NCI-H128 (cell line): ENCODE data around the gene SFT2D3.

ENCODE experiments used
- DNase-seq: peaks from one replicate; lab custom pipeline; 2025; ENCODE audit not compliant: unreplicated experiment; lab: John Stamatoyannopoulos, UW

Gene SFT2D3

DNA sequence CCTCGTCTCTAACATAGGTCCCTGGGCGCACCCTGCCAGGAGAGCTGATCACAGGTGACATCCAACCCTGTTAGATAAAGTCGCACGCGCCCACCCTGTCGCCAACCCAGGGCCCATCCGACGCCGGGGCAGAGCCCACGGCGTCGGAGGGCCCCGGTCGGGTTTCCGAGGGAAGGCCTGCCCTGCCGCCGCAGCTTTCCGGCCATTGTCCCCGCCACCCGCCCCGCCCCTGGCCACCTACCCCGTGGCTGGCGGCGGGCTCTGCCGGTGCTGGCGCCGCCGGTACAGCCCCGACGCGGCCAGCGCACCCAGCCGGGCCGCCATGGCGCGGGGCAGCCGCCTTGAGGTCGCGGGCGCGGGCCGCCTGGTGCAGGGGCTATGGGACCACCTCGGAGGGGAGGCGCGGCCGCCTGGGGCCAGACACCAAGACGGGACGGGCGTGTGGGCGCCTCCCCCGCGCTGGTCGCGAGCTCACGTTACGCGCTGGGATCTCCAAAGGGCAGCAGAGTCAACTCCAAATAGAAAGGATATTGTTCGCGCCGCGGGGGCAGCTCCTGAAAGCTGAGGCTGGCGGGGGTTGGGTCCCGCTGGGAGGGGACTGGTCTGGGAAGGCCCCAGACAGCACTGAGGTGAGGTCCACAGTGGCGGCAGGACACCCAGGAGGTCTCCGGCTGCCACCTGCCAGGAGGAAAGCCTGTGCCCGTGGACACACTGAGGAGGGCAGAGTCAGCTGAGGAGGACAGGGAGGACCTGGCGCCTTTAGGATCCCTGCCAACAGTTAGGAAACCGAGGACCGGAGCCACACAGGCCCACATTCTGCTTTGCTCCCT, 37.0 kb upstream of the SFT2D3 start:
- no peak for DNase-seq

DNA sequence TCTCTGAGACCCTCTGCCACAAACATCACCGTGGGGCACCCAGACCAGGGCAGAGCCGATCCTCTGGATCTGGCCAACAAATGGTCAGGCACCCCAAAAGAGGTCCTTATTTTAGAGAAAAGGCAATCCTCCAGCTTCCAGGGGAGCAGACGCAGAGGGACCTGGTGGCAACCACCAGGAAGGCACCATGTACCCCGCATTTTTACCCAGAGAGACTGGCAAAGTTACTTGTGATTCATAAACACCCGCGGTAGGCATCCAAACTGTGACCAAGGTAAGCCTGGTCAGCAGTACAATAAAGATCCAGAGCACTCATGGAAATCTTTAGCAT, 36.4 kb upstream of the SFT2D3 start:
- no peak for DNase-seq

DNA sequence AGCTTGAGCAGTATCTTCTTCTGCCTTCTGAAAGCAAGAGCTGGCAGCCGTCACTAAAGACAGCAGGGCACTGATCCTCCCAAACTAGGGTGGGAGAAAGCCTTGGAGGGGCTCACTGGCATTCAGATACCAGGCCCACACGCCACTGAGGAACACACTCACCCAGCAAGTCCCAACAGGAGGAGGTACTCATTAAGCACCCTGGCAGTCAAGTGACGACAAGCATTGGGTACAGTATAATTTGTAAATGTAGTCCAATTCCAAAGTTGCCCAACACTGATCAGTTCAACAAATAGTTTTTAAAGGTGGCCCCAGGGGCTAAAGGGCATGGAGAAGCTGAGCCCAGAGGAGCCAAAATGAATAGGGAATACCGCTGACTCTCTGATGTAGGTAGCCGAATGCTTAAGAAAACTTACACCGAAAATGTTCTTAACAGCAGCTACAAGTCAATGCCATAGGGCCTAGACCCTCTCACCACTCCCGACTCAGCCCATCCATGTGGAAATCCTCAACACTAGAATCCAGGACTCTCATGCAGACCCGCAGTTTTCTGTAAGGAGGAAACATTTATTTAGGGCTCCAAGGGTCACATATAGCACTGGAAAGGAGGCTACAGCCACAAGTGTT, 35.9 kb upstream of the SFT2D3 start:
- DNase-seq, result no peak

DNA sequence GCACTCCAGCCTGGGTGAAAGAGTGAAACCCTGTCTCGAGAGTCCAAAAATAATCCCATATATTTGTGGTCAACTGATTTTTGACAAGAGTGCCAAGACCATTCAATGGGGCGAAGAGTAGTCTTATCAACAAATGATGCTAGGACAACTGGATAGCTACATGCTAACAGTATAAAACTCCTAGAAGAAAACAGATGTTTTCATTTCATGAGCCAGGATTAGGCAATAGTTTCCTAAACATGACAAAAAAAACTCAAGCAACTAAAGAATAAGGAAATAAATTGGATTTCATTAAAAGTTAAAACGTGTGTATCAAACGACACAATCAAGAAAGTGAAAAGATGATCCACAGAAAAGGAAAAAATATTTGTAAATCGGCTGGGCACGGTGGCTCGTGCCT, 32.2 kb upstream of the SFT2D3 start:
- DNase-seq, result no peak

DNA sequence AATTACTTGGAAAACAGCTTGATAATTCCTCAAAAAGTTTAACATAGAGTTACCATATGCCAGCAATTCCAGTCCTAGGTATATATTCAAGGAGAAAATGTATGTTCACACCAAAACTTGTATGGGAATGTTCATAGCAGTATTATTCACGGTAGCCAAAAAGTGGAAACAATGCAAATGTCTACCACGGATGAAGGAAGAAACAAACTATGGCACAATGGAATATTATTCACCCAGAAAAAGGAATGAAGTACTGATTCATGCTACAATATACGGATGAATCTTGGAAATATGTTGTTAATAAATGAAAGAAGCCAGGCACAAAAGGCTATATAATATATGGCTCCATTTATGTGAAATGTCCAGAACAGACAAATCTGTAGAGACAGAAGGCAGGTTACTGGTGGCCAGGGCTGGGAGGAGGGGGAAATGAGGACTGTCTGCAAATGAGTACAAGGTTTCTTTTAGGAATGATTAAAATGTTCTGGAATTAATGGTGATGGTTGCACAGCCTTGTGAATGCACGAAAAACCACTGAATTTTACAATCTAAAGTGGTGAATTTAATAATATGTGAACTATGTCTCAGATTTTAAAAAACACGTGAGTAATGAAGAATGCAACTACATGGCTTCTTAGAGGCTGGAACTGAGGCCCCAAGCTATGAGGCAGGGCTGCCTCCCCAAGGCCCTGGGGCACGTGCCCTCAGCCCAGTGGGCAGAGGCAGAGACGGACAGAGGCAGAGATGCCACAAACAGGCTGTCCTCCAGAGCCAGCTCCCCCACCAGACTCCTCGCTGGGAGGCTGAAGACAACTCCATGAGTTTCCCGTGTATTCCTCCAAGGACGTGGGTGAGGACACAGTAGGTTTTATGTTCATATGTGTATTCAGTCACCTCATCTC, 31.0 kb upstream of the SFT2D3 start:
- DNase-seq, result no peak

DNA sequence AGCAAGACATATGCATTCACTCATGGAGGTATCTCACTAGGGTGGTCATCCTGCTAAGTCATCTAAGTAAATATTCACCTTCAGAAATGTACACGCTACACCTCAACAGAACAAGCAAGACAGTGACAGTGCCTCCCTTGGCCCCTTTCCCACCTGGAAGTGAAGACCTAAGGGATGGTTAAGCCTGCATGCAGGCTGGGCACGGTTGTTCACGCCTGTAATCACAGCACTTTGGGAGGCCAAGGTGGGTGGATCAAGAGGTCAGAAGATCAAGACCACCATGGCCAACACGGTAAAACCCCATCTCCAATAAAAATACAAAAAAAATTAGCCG, 30.4 kb upstream of the SFT2D3 start:
- no peak for DNase-seq

DNA sequence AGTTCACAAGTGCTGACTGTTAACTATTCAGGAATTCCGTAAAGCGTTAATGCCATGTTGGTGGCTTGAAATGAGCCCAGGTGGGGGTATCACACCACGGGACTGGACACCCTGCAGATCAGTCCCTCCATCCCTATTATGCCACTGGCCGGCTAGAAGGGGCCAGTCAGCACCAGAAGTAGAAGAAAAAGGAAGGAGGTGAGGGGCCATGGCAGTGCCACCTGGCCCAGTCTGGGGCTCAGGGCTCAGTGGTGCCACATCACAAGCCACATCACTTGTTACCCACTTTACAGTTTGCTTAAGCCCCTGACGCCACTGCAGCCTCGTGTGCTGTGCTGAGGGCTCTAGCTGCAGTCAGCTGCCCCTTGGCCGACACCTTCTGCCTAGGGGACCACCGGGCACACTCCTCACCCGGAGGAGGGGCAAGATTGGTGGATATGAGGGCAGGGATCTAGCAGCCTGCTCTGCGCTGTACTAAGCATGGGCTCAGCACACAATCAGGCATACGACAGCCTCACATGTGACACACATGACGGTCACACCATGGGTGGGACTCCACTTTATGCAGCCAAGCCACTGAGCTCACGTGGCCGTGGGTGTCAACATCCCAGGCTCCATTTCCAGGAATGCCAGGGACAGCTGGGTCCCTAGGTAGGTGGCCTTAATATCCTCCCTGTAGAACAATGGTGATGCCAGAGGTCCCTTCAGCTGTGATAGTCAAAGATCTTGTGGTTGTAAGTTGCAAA, 29.6 kb upstream of the SFT2D3 start:
- DNase-seq, result no peak

DNA sequence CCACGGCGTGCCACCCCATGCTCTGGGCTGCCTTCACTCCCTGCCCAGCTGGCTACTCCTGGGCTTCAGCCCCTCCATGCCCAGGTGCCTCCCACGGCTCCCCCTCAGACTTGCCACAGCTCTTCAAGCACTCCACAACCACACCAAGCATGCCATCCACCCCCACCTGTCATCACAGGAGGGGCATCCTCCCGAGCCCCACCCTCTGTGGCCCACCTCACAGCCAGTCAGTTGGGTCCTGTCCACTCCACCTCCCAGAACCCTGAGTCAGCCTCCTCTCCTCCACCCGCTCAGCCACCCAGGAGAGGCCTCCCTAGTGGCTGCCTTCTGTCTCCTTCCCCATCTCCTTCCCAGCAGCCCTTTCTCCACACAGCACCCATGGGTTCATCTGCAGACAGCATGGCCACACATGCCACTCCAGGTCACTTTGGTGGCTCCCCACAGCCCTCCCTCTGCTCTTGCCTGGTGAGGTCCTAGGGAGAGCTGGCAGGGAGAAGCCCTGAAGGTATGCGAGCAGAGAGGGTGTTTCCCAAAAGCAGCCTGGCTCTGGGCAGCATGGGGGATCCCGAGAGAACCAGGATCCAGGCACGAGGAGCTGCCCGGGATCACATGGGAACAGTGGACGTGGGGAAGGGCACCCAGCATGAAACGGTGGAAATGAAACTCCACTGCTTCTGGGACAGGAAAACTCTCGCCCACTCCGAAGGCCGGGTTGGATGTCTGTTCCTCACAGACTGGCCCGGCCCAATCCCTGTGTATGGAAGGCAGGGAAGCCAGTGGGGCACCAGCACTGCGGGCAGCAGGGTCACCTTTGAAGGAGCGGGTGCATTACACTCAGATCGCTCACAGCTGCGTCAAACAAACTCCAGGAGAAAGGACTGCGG, 28.7 kb upstream of the SFT2D3 start:
- no peak for DNase-seq

DNA sequence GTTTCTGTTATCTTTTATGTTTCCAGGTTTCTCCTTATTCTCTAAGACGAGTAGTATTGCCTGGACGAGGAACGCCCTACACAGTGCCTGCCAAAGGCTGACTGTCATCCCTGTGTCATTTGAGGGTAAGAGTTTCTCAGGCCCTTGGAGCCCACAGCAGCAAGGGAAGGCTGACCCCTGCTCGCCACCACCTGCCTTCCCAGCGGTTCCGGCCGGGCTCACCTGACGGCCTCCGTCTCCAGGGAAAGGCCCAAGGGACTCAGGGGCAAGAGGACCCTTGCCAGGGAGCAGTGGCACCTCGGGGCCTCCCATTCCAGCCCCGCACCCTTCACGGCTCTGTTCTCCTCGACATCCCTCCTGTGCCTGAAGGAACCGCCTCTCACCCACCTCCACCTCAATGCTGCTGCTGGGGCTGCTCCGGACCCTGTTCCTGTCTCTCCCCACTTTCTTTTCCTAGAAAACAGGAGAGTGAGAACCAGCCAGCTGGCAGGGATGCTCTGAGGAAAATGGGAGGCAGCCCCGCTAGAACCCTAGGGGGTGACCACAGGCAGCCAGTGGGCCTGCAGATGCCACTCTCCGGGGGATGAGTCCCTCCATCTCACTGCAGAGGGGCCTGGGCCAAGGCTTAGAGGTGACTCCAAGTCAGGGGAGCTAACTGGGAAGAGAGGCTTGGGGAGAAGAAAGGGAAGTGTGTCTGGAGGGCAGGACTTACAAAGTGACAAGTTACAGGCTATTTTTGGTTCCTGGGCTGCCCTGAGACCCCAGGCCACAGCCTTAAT, 27.8 kb upstream of the SFT2D3 start:
- no peak for DNase-seq

DNA sequence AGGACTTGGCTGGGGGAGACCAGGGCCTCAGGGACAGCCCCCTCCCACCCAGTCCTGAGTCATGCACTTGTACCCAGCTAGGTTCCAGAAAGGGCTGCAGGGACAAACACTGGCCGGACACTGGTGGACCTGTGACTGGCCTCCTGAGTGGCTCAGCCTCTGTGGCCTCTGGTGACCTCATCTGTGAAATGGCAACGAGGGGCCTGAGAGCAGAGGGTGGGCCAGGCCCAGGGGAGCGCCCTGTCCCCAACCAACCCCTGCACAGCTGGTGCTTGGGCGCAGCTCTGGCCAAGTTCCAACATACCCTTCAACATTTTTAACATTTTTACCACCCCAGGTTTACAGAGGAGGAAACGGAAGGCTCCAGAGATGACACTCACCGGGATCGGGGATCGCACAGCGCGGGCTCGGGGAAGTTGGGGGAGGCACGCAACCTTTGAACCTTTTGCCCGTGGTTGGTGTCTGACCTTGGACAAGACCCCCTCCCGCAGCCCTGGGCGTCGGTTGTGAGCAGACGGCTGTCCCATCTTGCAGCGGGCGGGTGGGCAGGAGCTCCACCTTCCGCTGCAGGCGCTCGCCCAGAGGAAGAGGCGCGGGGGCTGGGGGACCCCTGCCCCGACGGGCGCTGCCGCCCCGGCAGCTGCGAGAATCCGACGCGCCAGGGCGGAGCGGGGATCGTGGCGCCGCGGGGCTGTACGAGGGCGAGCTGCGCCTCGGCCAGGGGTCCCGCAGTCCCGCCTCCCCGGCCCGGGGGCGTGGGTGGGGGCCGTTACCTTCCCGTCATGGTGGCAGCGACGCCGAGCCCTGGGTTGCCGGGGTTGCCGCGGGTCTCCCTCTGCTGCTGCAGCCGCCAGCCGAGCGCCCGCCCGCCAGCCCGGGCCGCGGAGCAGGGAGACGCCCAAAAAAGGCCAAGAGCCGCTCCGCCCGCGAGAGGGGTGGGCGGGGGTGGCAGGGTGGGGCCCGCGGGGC, 26.8 kb upstream of the SFT2D3 start:
- DNase-seq, result no peak

DNA sequence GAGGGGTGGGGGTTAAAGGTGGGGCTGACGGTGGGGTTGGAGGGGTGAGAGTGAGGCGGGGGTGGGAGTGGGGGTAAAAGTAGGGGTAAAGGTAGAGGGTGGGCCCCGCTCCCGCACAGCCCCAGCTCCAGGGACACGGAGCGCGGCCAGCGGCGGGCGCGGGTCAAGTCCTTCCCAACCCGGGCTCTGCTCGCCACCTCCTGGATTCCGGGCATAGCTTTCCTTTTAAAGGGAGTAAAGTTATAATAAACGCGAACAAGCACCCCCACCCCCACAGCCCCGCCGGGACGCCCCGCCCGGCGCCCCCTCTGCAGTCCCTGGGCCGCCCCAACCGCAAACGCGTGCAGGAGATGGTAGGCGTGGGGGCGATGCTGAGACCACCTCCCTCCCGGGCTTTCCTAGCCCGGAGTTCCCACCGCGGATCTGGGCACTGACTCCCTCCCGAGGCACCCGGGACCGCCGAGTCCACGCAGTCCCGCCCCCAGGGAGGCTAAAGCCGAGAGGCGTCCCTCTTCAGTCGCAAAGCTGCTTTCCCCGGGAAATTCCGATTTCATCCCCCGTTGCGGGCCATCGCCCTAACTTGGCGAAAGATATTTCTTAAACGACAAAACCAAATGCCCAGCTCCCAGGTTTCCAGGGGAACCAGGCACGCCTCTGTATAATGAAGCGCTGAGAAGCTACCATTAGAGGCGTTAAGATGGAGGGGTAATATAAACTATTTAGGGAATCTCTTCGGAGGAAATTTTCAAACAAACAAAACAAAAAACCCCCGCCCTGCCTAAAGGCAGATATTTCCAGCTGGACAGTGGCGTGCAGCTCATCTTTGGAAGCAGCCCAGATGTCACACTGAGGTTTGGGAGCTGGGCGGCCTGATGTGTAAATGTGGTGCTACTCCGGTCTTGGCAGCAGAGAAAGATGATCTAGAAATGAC, 25.7 kb upstream of the SFT2D3 start, which contains the start of gene LIMS2:
Gene LIMS2, minus strand, starts transcription at position 200 of the 931 bp plus-strand sequence. CDS start 506 bp downstream, outside the sequence.
- DNase-seq, result no peak

DNA sequence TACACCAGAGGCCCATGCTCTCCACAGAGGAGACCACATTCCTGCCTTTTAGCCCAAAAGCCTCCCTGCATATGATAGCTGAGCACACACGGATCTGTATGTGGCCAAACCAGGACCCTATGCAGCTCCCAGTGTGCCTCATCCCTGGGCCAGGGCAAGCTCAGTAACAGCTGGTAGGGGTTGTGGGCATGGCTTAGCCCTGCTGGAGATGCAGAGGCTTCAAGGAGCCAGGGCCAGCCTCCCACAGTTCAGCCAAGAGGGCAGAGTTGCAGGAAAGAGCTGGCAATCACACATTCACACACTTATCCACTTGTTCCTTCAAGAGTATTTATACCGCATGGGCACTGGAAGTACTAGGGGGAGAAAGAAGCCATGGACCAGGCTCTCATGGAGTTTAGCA, 24.4 kb upstream of the SFT2D3 start:
- DNase-seq, result no peak

DNA sequence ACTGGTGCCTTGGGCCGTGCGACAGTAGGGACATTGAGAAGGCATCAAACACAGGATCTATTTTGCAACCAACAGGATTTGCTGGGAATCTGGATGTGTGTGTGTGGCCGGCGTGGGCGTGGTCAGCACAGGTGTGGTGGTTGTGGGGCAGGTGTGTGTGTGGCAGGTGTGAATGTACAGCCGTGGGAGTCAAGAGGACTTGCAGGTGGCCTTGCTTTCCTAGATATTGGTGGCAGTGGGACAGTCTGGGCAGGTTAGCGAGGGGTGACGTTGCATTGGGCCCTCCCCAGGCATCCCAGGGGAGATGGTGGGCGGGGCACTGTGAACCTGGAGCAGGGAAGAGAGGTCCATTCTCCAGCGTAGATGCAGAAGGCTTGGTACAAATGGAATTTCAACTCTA, 22.8 kb upstream of the SFT2D3 start:
- no peak for DNase-seq

DNA sequence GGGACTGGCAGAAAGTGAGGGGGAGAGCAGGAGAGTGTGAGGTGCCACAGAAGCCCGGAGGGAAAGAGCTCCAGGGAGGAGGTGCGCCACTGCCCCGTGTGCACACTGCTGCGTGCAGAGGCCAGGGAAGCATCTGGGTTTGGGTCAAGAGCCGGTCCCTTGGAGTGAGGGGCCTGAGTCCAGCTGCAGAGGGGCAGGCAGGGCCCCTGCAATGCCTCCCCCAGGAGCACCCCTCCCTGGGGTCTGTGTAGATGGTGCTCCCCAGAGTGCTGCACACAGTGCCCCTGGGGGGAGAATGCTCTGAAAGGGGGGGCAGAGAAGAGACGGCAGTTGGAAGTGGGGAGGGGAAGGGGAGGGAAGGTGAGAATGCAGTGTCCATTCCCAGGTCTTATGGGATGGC, 22.3 kb upstream of the SFT2D3 start:
- DNase-seq, result no peak

DNA sequence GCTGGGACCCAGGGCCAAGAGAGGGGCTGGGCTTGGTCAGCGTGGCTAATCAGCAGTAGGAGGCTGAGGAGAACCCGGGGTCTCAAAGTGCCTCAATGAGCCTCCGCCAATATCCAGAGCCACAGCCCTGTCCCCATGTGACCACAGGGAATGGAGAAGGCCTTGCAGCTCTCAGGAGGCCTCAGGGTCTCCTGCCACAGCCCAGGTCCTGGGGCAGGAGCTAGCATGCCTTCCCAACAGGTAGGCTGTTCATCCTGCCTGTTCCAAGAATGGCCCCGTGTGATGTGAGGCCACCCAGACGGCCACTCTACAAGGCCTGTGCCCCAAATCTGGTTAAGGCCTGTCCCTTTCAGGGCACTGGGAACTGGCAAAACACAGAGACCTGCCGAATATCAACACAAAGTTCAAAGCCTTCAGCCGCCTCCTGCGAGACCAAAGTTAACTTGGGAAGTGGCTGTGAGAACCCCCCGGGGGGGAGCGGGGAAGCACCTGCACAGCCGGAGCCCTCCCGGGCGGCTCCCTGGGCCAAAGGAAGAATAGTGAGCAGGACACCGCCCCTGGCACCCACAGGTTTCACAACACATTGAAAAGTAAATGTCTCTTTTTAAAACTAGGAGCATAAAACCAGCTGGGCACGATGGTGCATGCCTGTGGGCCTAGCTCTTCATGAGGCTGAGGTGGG, 21.5 kb upstream of the SFT2D3 start:
- no peak for DNase-seq

DNA sequence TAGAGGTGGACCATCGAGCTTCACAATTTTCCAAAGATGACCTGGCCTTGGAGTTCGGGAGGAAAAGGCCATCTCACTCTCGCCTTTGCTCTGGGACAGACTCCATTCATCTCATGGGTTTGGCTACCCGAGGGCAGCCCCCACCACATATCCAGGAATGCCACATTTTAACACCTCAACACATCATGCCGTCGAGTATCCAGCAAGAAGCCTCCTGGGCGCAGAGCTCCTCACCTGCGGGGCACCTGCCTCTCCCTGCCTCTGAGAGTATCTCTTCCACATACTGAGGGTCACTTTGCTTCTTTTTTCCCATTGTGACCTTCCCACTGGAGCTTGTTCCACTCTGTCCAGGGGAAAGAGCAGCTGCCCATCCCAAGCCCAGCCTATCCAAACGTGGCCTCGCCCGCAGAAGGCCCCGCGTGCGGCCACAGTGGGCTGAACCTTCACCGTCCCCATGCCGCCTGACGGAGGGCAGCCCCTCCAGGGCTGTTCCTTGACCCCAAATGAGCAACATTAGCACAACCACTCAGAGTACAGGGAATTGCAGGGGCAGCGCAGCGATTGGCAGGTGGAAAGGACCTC, 20.5 kb upstream of the SFT2D3 start:
- no peak for DNase-seq
